Neutrophil (primary cell): Measurements from ENCODE around the gene NBEA.
"Not testable (repeated sequence)": the region's sequence is repeated elsewhere in the genome, so short reads cannot be mapped to it uniquely, and the experiment has no call there.

Source experiments
- H3K27ac ChIP-seq: fragments of 200-600 bp; sonication (generic); 2 replicates; pipeline ENCODE4 v1.5.1; 2016; ENCODE audit warnings: mild to moderate bottlenecking, moderate library complexity
- H3K27me3 ChIP-seq: fragments of 200-600 bp; sonication (generic); 2 replicates; pipeline ENCODE4 v1.6.0; 2016; ENCODE audit warnings: mild to moderate bottlenecking
- H3K36me3 ChIP-seq: fragments of 200-600 bp; sonication (generic); 2 replicates; pipeline ENCODE4 v1.5.1; 2017
- H3K4me1 ChIP-seq, 2 experiments: fragments of 200-600 bp in 1 of 2; sonication (generic) in 1 of 2; 1 replicate in 1 of 2; 2 replicates in 1 of 2; pipeline versions ENCODE4 v1.5.1 to v1.6.1; 2013 to 2016; ENCODE audit warnings: low read depth in 1 of 2, low read length in 1 of 2, mild to moderate bottlenecking in 1 of 2, moderate library complexity in 1 of 2; ENCODE audit not compliant: control insufficient read depth in 1 of 2, insufficient read depth in 1 of 2
- H3K4me3 ChIP-seq, 2 experiments: fragments of 200-600 bp in 1 of 2; sonication (generic) in 1 of 2; 1 replicate in 1 of 2; 2 replicates in 1 of 2; pipeline ENCODE4 v1.5.1; 2013 to 2016; ENCODE audit warnings: low read depth in 1 of 2, low read length in 1 of 2, mild to moderate bottlenecking in 1 of 2, moderate library complexity in 1 of 2
- H3K9me3 ChIP-seq: fragments of 200-600 bp; sonication (generic); 2 replicates; pipeline ENCODE4 v1.5.1; 2016
- TF ChIP-seq, protein P1 (sequence below): fragments of 200-600 bp; sonication (generic); IDR thresholded peaks from 2 replicates; pipeline ENCODE4 v1.5.1; 2016; ENCODE audit warnings: antibody characterized with exemption

The NBEA gene

DNA sequence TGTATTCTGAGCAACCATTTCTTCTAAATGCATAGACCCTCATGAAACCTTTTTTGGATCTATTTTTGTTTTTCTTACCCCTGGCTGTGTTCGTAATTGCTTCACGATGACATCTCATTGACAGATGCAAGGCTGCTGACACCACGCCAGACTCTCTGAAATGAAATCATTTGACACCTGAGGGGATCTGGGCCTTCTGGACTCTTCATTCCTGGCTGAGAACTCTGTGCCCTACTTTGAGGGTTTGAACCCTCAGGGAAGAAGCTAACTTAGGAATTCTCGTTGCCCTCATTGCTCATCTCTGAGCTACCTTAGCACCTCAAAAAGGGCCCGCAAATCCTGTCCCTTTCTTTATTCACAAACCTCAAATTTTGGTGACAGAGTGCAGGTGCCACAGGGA, 40.5 kb upstream of the NBEA start:
- no peaks in the 10 kb centered on the region for H3K36me3 ChIP-seq
- H3K4me3 ChIP-seq = no peak overlapping the region
- H3K4me1 ChIP-seq = no peaks in the 10 kb centered on the region
- TF ChIP-seq, protein P1, sequence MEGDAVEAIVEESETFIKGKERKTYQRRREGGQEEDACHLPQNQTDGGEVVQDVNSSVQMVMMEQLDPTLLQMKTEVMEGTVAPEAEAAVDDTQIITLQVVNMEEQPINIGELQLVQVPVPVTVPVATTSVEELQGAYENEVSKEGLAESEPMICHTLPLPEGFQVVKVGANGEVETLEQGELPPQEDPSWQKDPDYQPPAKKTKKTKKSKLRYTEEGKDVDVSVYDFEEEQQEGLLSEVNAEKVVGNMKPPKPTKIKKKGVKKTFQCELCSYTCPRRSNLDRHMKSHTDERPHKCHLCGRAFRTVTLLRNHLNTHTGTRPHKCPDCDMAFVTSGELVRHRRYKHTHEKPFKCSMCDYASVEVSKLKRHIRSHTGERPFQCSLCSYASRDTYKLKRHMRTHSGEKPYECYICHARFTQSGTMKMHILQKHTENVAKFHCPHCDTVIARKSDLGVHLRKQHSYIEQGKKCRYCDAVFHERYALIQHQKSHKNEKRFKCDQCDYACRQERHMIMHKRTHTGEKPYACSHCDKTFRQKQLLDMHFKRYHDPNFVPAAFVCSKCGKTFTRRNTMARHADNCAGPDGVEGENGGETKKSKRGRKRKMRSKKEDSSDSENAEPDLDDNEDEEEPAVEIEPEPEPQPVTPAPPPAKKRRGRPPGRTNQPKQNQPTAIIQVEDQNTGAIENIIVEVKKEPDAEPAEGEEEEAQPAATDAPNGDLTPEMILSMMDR = no peak
- H3K9me3 ChIP-seq = no peaks in the 10 kb centered on the region
- H3K27ac ChIP-seq = no peak overlapping the region
- no peaks in the 10 kb centered on the region for H3K27me3 ChIP-seq

DNA sequence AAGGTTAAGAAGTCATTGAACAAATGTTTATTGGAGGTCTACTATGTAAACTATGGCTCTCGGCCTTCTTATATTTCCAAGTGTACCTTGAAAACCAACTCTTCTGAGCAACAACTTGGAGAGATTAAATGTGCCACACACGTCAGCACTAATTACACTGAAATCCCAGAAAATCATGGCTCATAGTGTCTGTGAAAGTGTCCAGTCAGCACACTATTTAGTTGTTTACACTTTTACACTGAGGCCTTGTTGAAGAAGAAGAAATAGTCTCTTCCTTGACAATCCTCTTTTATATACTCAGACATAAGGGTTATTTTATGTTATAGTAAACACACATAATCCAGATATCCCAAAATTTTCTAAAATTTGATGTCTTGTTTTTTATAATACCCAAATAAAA, 30.9 kb upstream of the NBEA start:
- no peak overlapping the region for H3K4me3 ChIP-seq
- no peak overlapping the region for H3K27ac ChIP-seq
- H3K27me3 ChIP-seq = no peaks in the 10 kb centered on the region
- no peaks in the 10 kb centered on the region for H3K4me1 ChIP-seq
- no peaks in the 10 kb centered on the region for H3K9me3 ChIP-seq
- H3K36me3 ChIP-seq = no peaks in the 10 kb centered on the region
- TF ChIP-seq, protein P1 = no peak

DNA sequence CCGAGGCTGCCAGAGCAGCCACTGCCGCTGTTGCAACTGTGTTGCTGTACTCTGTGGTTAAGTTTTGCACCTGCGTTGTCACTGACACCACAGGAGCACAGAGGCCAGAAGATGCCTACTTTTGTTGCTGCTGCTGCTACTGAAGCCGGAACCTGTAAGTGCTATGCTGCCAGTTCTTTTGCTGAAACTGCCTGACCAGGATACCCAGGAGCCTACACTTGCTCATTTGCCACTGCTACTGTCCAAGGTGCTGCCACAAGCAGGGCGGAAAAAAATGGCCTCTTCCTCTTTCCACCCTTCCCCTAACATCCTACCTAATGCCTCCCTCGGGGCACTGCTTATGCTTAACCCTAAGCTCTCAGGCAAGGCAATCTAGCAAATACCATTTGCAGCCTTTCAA, 29.0 kb upstream of the NBEA start:
- Histone ChIP-seq H3K4me1 (no peaks in the 10 kb centered on the region), H3K27ac (no peak overlapping the region), H3K4me3 (no peak overlapping the region), H3K27me3 (no peaks in the 10 kb centered on the region), H3K36me3 (no peaks in the 10 kb centered on the region), H3K9me3 (no peaks in the 10 kb centered on the region)
- TF ChIP-seq, protein P1 = no peak

DNA sequence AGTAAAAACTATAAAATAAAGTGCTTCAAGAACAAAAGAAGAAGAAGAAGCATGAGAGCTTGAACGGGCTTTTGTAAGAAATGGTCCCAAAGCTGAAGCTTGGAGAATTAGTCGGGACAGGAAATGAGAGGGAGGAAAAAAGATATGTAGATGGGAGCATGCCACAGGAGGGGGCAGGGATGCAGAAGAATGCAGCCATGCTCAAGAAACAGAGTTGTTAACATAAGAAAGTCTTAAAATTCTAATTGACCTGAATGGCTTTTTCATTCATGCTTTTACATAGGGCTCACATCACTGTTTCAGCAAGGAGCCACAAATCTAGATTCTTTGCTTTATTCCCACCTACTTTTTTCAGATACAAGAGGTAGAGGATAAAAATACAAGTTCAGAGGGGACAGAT, 27.7 kb upstream of the NBEA start:
- Histone ChIP-seq H3K4me1 (no peaks in the 10 kb centered on the region), H3K36me3 (no peaks in the 10 kb centered on the region), H3K4me3 (no peak overlapping the region), H3K9me3 (no peaks in the 10 kb centered on the region), H3K27ac (no peak overlapping the region), H3K27me3 (no peaks in the 10 kb centered on the region)
- TF ChIP-seq, protein P1 = no peak

DNA sequence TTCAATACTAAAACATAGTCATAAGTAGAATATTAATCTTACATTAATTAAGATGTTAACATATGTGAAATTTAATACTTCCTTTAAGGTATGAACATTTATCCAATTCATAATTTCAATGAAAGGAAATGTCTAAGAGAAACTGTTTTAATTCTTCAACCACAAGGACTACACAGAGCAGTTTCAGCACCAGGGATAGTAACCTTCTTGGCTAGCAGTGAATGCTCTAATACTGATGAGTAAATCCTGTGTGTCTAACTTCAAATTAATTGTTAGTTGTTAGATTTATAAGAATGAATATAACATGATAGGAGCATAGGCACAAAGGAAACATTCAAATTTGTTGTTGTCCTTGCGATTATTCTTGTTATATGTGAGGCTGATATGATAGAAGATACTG, 15.6 kb upstream of the NBEA start:
- TF ChIP-seq, protein P1 = no peak
- no peaks in the 10 kb centered on the region for H3K36me3 ChIP-seq
- no peak overlapping the region for H3K4me3 ChIP-seq
- no peaks in the 10 kb centered on the region for H3K4me1 ChIP-seq
- no peaks in the 10 kb centered on the region for H3K27me3 ChIP-seq
- no peak overlapping the region for H3K27ac ChIP-seq
- H3K9me3 ChIP-seq = no peaks in the 10 kb centered on the region

DNA sequence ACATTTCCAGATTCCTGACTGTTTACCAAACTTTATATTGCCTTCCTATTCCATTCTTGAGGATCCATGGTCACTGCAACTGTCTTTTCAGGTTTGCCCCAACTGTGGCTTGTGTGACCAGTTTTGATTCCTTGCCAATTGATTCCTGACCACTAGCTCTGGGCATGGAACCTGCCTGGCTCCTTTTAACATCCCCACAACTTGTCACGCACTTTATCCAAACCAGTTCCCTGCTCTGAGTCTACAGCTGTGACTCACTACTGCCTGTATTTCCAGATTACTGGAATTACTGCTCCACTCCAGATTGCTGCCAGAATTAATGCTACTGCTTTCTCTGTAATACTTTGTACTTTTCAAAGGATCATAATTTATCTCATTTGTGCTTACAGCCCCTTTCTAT, 13.4 kb upstream of the NBEA start:
- H3K4me3 ChIP-seq, H3K9me3 ChIP-seq, H3K36me3 ChIP-seq, H3K27me3 ChIP-seq, H3K27ac ChIP-seq, H3K4me1 ChIP-seq: not testable (repeated sequence)
